Naive thymus-derived CD4-positive, alpha-beta T cell (primary cell): ENCODE results near the gene SCO1. TPM values are rescaled to one million over a fixed set of nuclear protein-coding genes. Genes with fewer than 3 reads are reported as not detected.

Source experiments
- ATAC-seq: fragments of 150-1000 bp; cut with Tn5 transposase; 2 replicates; pipeline ENCODE4 v1.10.0; 2021; ENCODE audit warnings: mild to moderate bottlenecking, moderate library complexity
- CTCF ChIA-PET: fragments of 350-600 bp; sonication (Branson Sonifier 250); formaldehyde crosslinking; loops from one replicate; lab custom pipeline; 2021; ENCODE audit warnings: antibody characterized with exemption; lab: Charles Lee
- POLR2A ChIA-PET: fragments of 350-600 bp; sonication (Branson Sonifier 250); formaldehyde crosslinking; loops from one replicate; lab custom pipeline; 2021; ENCODE audit warnings: antibody characterized with exemption, inconsistent platforms; lab: Charles Lee
- DNase-seq, 9 donors: peaks; one replicate each; pipeline versions ENCODE4 v3.0.0 to v3.0.0-alpha.2; 2020 to 2022; ENCODE audit warnings: mixed read lengths in 1 of 9
- H3K27ac ChIP-seq: one replicate; pipeline ENCODE4 v1.7.0; 2013; ENCODE audit warnings: mild to moderate bottlenecking, low read depth, low read length, moderate library complexity
- H3K27me3 ChIP-seq, 2 donors: one replicate each; pipeline ENCODE4 v1.7.0; 2013; ENCODE audit warnings: low read length in 2 of 2, mild to moderate bottlenecking in 2 of 2, moderate library complexity in 2 of 2; ENCODE audit not compliant: control insufficient read depth in 2 of 2, insufficient read depth in 2 of 2
- H3K36me3 ChIP-seq, 3 experiments: 1 replicate in 2 of 3; 2 replicates in 1 of 3; pipeline ENCODE4 v1.7.0; 2013; ENCODE audit warnings: low read length in 3 of 3, mild to moderate bottlenecking in 3 of 3, moderate library complexity in 1 of 3; ENCODE audit not compliant: insufficient read depth in 3 of 3, control insufficient read depth in 2 of 3
- H3K4me1 ChIP-seq, 2 donors: one replicate each; pipeline ENCODE4 v1.7.0; 2013; ENCODE audit warnings: low read length in 2 of 2, mild to moderate bottlenecking in 2 of 2, moderate library complexity in 1 of 2; ENCODE audit not compliant: control insufficient read depth in 2 of 2, insufficient read depth in 2 of 2
- H3K4me3 ChIP-seq: 2 replicates; pipeline ENCODE4 v1.7.0; 2013; ENCODE audit warnings: mild to moderate bottlenecking, low read length
- H3K9me3 ChIP-seq, 3 experiments: 1 replicate in 2 of 3; 2 replicates in 1 of 3; pipeline ENCODE4 v1.7.0; 2013; ENCODE audit warnings: low read length in 3 of 3; ENCODE audit not compliant: control insufficient read depth in 2 of 3
- H3K27ac Mint-ChIP-seq, 9 donors: one replicate each; pipeline ENCODE4 v1.8.0; 2020 to 2022; ENCODE audit warnings: mixed read lengths in 9 of 9, mild to moderate bottlenecking in 8 of 9, moderate library complexity in 5 of 9, inconsistent platforms in 2 of 9
- H3K27me3 Mint-ChIP-seq, 5 donors: one replicate each; pipeline ENCODE4 v1.8.0; 2021 to 2022; ENCODE audit warnings: mixed read lengths in 5 of 5, mild to moderate bottlenecking in 1 of 5
- H3K36me3 Mint-ChIP-seq, 5 donors: one replicate each; pipeline ENCODE4 v1.8.0; 2020 to 2022; ENCODE audit warnings: mixed read lengths in 5 of 5, mild to moderate bottlenecking in 3 of 5, inconsistent platforms in 1 of 5
- H3K4me1 Mint-ChIP-seq, 7 donors: one replicate each; pipeline ENCODE4 v1.8.0; 2020 to 2022; ENCODE audit warnings: mixed read lengths in 7 of 7, mild to moderate bottlenecking in 3 of 7, inconsistent platforms in 1 of 7
- H3K4me3 Mint-ChIP-seq, 10 donors: one replicate each; pipeline ENCODE4 v1.8.0; 2020 to 2022; ENCODE audit warnings: mild to moderate bottlenecking in 10 of 10, mixed read lengths in 10 of 10, moderate library complexity in 6 of 10, inconsistent platforms in 2 of 10
- H3K9me3 Mint-ChIP-seq, 11 donors: one replicate each; pipeline ENCODE4 v1.8.0; 2020 to 2022; ENCODE audit warnings: mixed read lengths in 11 of 11, mild to moderate bottlenecking in 4 of 11, inconsistent platforms in 1 of 11, moderate library complexity in 1 of 11
- intact Hi-C, 2 donors: fragments of 100-400 bp; cut with micrococcal nuclease; formaldehyde crosslinking; loops; one replicate each; pipeline ENCODE4 v1.15.1; 2023
- polyA plus RNA-seq, 2 donors: library from polyadenylated mRNA; unstranded; fragments of 300-500 nt; fragmentation: Illumina TruSeq; gene quantifications; one replicate each; pipeline ENCODE4 v1.2.3, GENCODE V29; 2021
- total RNA-seq, 6 experiments: library from RNA in 5 of 6; stranded (reverse) in 5 of 6; gene quantifications; 1 replicate in 5 of 6; 2 replicates in 1 of 6; pipeline ENCODE4 v1.2.3 and lab custom pipeline; 2021 to 2026

The SCO1 gene
- total and polyA plus RNA-seq, 7 experiments from 2014 or later, result 13.6 to 29.2 (median 17.5) TPM

DNA sequence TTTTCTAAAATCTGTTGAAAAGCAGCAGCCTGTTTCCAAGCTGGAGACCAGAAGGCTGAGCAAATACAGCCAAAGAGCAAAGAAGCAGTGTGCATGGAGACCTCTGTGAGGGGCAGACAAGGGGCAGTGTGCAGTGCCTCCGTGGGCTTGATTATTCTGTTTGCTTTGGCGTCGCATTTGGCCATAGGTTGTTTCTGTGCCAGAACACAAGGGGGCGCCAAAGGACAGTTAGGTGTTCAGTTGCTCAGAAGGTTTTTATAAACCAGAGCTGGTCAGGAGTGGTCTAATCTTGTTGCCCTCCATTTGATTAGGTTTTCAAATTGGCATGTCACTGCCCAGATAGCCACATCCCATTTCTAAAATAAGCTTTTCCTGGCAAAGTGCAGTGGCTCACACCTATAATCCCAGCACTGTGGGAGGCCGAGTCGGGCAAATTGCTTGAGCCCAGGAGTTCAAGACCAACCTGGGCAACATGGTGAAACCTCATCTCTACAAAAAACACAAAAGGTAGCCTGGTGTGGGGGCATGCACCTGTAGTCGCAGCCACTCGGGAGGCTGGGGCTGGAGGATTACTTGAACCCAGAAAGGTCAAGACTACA is 50.8 kb downstream of the SCO1 start:
- POLR2A ChIA-PET, result interaction anchor here (0.9 kb wide), 1 partner anchor 199 kb away, joined by 4 read pairs; no protein-coding TSS in a partner anchor
- Histone ChIP-seq H3K27ac (no peak overlapping the region), H3K4me3 (no peak overlapping the region), H3K9me3 (no peaks in the 10 kb centered on the region), H3K27me3 (no peaks in the 10 kb centered on the region), H3K36me3 (peaks cover 0 to 33% (median 9%) of the 10 kb centered on the region in 3 experiments), H3K4me1 (no peaks in the 10 kb centered on the region)
- peaks cover 0 to 43% (median 10%) of the 10 kb centered on the region in 5 donors for H3K36me3 Mint-ChIP-seq
- H3K9me3 Mint-ChIP-seq, result no peaks in the 10 kb centered on the region
- intact Hi-C loops, result loop anchor here (1.0 to 5.0 kb wide), 4 partner anchors 38 to 199 kb away; partner anchors contain the start of genes ADPRM (in 1 of the 2) and SCO1 (in 1 of the 2)
- no peaks in the 10 kb centered on the region for H3K4me1 Mint-ChIP-seq
- no peak overlapping the region for H3K4me3 Mint-ChIP-seq
- CTCF ChIA-PET, result interaction anchor here (0.6 to 4.3 kb wide), 16 partner anchors 11 to 998 kb away, joined by 3 to 47 read pairs (median 4); partner anchors contain the start of gene MYH3
- H3K27ac Mint-ChIP-seq, result peak overlapping the region in 1 of 9 donors; percentile 9
- DNase-seq, result peak; percentile 38 to 84 (median 67)
- ATAC-seq, result peak; percentile 79
- H3K27me3 Mint-ChIP-seq, result no peaks in the 10 kb centered on the region

DNA sequence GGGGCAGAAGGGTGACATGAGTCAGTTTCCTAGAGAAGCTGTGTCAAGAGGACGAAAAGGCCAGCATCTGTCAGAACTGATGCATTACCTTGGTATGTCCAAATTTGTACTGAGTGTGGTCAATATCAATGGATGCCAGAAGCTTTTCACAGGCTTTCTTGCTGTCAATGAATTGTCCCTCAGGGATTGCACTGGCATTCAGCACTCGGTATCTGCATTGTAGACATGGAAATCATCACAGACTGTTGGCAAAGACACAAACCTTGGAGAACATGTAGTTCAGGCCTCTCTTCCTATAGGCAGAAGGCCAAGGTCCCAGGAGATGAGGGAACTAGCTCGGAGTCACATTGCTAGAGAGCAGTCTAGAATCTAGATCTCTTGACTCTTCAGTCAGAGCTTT is 56.9 kb downstream of the SCO1 start:
- H3K4me3 Mint-ChIP-seq, result no peak overlapping the region
- ChIA-PET CTCF (interaction anchor here (0.6 to 1.8 kb wide), 3 partner anchors 10 to 198 kb away, joined by 3 to 6 read pairs (median 3); no protein-coding TSS in a partner anchor), POLR2A (no interaction called here)
- H3K4me1 ChIP-seq, result no peaks in the 10 kb centered on the region
- intact Hi-C loops, result no loop called here
- no peak for ATAC-seq
- peaks cover 4 to 63% (median 34%) of the 10 kb centered on the region in 5 donors for H3K36me3 Mint-ChIP-seq
- no peaks in the 10 kb centered on the region for H3K9me3 ChIP-seq
- H3K27me3 Mint-ChIP-seq, result no peaks in the 10 kb centered on the region
- no peak overlapping the region for H3K4me3 ChIP-seq
- H3K9me3 Mint-ChIP-seq, result no peaks in the 10 kb centered on the region
- peaks cover 0 to 69% (median 9%) of the 10 kb centered on the region in 3 experiments for H3K36me3 ChIP-seq
- peaks cover 0 to 4% (median 0%) of the 10 kb centered on the region in 7 donors for H3K4me1 Mint-ChIP-seq
- no peaks in the 10 kb centered on the region for H3K27me3 ChIP-seq
- no peak overlapping the region for H3K27ac Mint-ChIP-seq
- H3K27ac ChIP-seq, result no peak overlapping the region
- no peak for DNase-seq

DNA sequence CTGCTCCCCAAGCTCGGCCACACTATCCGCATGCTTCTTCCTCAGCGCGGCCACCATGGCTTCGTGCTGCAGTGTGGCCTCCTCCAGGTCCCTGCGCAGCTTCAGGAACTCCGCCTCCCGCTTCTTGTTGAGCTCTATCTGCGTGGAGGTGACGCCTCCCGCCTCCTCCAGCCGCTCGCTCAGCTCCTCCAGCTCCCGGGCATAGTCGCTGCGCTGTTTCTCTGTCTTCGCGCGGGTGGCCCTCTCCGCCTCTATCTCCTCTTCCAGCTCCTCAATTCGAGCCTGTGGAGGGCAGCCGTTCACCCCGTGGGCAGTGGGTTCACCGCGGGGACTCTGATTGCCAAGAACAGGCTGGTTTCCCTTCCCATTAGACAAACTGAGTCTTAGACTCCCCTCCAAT is 59.2 kb downstream of the SCO1 start:
- H3K4me3 ChIP-seq, result no peak overlapping the region
- DNase-seq, result no peak
- POLR2A ChIA-PET, result no interaction called here
- H3K4me1 Mint-ChIP-seq, result peaks cover 0 to 4% (median 0%) of the 10 kb centered on the region in 7 donors
- H3K27ac ChIP-seq, result no peak overlapping the region
- H3K36me3 Mint-ChIP-seq, result peaks cover 4 to 69% (median 32%) of the 10 kb centered on the region in 5 donors
- no peaks in the 10 kb centered on the region for H3K27me3 Mint-ChIP-seq
- peaks cover 0 to 73% (median 14%) of the 10 kb centered on the region in 3 experiments for H3K36me3 ChIP-seq
- intact Hi-C loops, result no loop called here
- CTCF ChIA-PET, result no interaction called here
- H3K9me3 Mint-ChIP-seq, result no peaks in the 10 kb centered on the region
- no peaks in the 10 kb centered on the region for H3K27me3 ChIP-seq
- H3K4me3 Mint-ChIP-seq, result no peak overlapping the region
- no peak for ATAC-seq
- peak overlapping the region in 2 of 9 donors; percentile 22 to 25 for H3K27ac Mint-ChIP-seq
- no peaks in the 10 kb centered on the region for H3K9me3 ChIP-seq
- no peaks in the 10 kb centered on the region for H3K4me1 ChIP-seq

DNA sequence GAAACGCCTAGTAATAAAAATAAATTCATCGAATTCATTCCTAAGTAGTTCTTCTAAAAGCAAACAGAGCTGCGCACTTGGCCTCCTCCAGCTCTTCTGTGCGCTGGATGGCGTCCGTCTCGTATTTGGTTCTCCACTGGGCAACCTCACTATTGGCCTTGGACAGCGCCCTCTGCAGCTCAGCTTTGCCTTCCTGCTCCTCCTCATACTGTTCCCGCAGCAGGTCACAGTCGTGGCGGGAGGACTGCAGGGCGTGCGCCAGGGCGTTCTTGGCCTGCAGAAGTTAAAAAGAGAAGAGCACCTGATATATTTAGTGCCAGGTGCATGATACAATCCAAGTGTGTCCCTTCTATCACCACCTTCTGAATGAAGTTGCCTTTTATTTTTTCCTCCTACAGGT is 62.0 kb downstream of the SCO1 start:
- H3K4me3 Mint-ChIP-seq, result no peak overlapping the region
- Histone ChIP-seq H3K27ac (no peak overlapping the region), H3K9me3 (no peaks in the 10 kb centered on the region), H3K4me3 (no peak overlapping the region), H3K27me3 (no peaks in the 10 kb centered on the region), H3K36me3 (peaks cover 0 to 63% (median 5%) of the 10 kb centered on the region in 3 experiments), H3K4me1 (no peaks in the 10 kb centered on the region)
- intact Hi-C loops, result no loop called here
- no peak overlapping the region for H3K27ac Mint-ChIP-seq
- POLR2A ChIA-PET, result no interaction called here
- CTCF ChIA-PET, result no interaction called here
- DNase-seq (no peak), ATAC-seq (no peak)
- no peaks in the 10 kb centered on the region for H3K27me3 Mint-ChIP-seq
- no peaks in the 10 kb centered on the region for H3K9me3 Mint-ChIP-seq
- H3K4me1 Mint-ChIP-seq, result peaks cover 0 to 4% (median 0%) of the 10 kb centered on the region in 7 donors
- H3K36me3 Mint-ChIP-seq, result peaks cover 4 to 65% (median 32%) of the 10 kb centered on the region in 5 donors

DNA sequence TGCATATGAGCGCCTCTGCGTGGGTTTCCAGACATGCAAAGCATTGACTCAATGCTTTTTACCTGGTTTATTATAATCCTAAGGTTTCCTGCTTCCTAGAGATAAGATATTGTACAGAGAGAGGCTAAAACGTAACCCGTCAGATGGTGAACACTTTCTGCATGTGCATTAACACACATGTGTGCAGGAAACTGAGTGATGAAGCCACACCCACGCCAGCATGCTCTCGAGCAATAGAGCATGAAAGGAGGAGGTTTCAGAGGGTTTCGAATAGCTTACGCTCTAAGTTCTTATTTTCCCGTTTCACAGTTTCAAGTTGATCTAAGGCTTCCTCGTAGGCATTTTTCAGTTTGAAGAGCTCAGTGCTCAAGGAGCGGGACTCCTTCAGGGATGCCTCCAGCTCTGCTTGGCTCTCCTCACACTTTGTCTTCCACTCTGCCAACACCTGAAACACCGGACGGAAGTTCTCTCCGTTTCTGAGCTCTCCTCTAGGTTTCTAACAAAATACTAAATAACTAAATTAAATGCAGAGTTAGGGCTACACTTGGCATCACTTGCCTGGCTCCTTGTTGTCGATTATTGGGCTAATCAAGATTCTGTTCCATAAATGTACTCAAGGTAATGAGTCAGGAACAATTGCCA is 63.5 kb downstream of the SCO1 start:
- Mint-ChIP-seq H3K4me3 (no peak overlapping the region), H3K4me1 (peaks cover 0 to 4% (median 0%) of the 10 kb centered on the region in 7 donors), H3K36me3 (peaks cover 5 to 67% (median 26%) of the 10 kb centered on the region in 5 donors), H3K27ac (peak overlapping the region in 1 of 9 donors; percentile 67), H3K27me3 (no peaks in the 10 kb centered on the region), H3K9me3 (no peaks in the 10 kb centered on the region)
- intact Hi-C loops, result loop anchor here in 1 of 2 donors (5.0 kb wide), 1 partner anchor 1353 kb away; no protein-coding TSS in a partner anchor
- ATAC-seq, result no peak
- Histone ChIP-seq H3K9me3 (no peaks in the 10 kb centered on the region), H3K27me3 (no peaks in the 10 kb centered on the region), H3K36me3 (peaks cover 0 to 64% (median 9%) of the 10 kb centered on the region in 3 experiments), H3K27ac (no peak overlapping the region), H3K4me3 (no peak overlapping the region), H3K4me1 (no peaks in the 10 kb centered on the region)
- ChIA-PET CTCF (interaction anchor here (0.5 kb wide), 1 partner anchor 34 kb away, joined by 3 read pairs; no protein-coding TSS in a partner anchor), POLR2A (no interaction called here)
- no peak for DNase-seq

- peaks cover 0 to 4% (median 0%) of the 10 kb centered on the region in 7 donors for H3K4me1 Mint-ChIP-seq
- ChIA-PET CTCF (interaction anchor here (1.2 to 1.7 kb wide), 3 partner anchors 15 to 251 kb away, joined by 3 to 8 read pairs (median 3); no protein-coding TSS in a partner anchor), POLR2A (no interaction called here)
- Histone ChIP-seq H3K9me3 (no peaks in the 10 kb centered on the region), H3K27me3 (no peaks in the 10 kb centered on the region), H3K4me1 (no peaks in the 10 kb centered on the region), H3K4me3 (no peak overlapping the region), H3K36me3 (peaks cover 0 to 50% (median 9%) of the 10 kb centered on the region in 3 experiments), H3K27ac (no peak overlapping the region)
- DNase-seq (no peak), ATAC-seq (no peak)
- no peak overlapping the region for H3K27ac Mint-ChIP-seq
- peaks cover 5 to 51% (median 20%) of the 10 kb centered on the region in 5 donors for H3K36me3 Mint-ChIP-seq
- H3K4me3 Mint-ChIP-seq, result no peak overlapping the region
- H3K27me3 Mint-ChIP-seq, result no peaks in the 10 kb centered on the region
- no peaks in the 10 kb centered on the region for H3K9me3 Mint-ChIP-seq
- intact Hi-C loops, result loop anchor here in 1 of 2 donors (1.0 to 5.0 kb wide), 2 partner anchors 214 to 1356 kb away; no protein-coding TSS in a partner anchor
Observed at GRCh38 chr17:10631701-10632100, 65.6 kb downstream of the SCO1 start.
